Measurements from ENCODE around the gene ST3GAL3. TPM values are rescaled to one million over a fixed set of nuclear protein-coding genes. Genes with fewer than 3 reads are reported as not detected.

Gene ST3GAL3
- total and polyA plus RNA-seq, 7 donors = 22.2 to 53.2 (median 44.5) TPM

DNA sequence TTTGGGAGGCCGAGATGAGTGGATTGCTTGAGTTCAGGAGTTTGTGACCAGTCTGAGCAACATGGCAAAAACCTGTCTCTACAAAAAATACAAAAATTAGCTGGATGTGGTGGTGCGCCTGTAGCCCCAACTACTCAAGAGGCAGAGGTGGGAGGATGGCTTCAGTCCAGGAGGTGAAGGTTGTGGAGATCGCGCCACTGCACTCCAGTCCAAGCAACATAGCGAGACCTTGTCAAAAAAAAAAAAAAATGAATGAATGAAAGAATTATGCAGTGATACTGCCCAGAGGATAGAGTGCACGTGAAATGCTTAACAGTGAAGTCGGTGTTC, 262.0 kb downstream of the ST3GAL3 start:
- WGBS, 3 donors = 52 to 59% (median 54%) methylated on average over 7 of the region's 7 CpGs
- H3K36me3 ChIP-seq (ENCODE audit: insufficient read depth in 1 of 2, low read depth in 1 of 2) = peaks cover 2 to 53% of the 10 kb centered on the region in 2 donors
- no peaks in the 10 kb centered on the region for H3K9me3 ChIP-seq
- H3K27ac ChIP-seq = no peak overlapping the region
- no peaks in the 10 kb centered on the region for H3K27me3 ChIP-seq (ENCODE audit: insufficient read depth in 3 of 3, low read length in 2 of 3)
- no peak for TF ChIP-seq CTCF (IDR thresholded peaks at IDR 0.05)
- peak overlapping the region; percentile 99 for H3K4me3 ChIP-seq
- no peak for DNase-seq
- intact Hi-C loops (cut with DNase I) = no loop called here
- H3K4me1 ChIP-seq = peaks cover 27% of the 10 kb centered on the region
- no peak for ATAC-seq

DNA sequence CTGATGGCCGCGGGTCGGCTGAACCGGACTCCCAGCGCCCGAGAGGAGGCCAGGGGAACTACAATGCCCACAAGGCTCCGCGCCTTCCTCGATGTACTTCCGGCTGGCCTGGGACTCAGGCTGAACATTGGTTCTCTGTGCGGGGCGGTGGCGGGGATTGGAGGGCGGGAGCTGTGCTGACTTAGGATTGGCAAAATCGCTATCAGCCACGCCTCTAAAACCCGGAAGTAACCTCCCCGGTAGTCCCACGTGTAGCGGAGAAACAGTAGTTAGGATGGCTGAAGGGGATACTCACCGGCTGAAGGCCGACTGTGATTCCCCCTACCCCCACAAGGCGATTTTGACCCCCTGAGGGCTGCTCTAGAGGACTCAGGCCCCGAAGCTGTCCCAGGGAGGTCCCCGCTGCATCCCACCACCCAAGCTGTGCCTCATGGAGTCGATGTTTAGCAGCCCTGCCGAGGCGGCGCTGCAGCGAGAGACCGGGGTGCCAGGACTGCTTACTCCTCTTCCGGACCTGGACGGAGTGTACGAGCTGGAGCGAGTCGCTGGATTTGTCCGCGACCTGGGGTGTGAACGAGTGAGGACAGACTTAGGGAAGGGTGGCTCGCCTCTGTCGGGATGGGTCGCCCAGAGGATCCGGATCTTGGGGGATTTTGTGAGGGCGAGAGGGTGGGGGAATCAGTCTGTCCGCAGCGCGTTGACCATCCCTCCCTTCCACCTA, 262.6 kb downstream of the ST3GAL3 start, which contains the start of gene DPH2:
Gene DPH2 (plus strand): TSS at position 265 of the 721 bp plus-strand sequence. CDS start 166 bp downstream, at position 431.
- TF ChIP-seq CTCF (IDR thresholded peaks at IDR 0.05) = no peak
- WGBS, 3 donors = 0 to 1% (median 1%) methylated on average over 47 of the region's 47 CpGs
- peak; percentile 98 to 99 for DNase-seq
- Histone ChIP-seq H3K4me3 (peak within 1 kb of the TSS; percentile 99), H3K4me1 (peaks cover 27% of the 10 kb centered on the region), H3K27ac (peak within 1 kb of the TSS; percentile 97), H3K36me3 (ENCODE audit: insufficient read depth in 1 of 2, low read depth in 1 of 2) (peaks cover 2 to 47% of the 10 kb centered on the region in 2 donors), H3K27me3 (ENCODE audit: insufficient read depth in 3 of 3, low read length in 2 of 3) (no peaks in the 10 kb centered on the region), H3K9me3 (no peaks in the 10 kb centered on the region)
- peak; percentile 79 to 82 (median 80) for ATAC-seq
- intact Hi-C loops (cut with DNase I) = loop anchor here in 1 of 2 donors (2.0 kb wide), 1 partner anchor 19 kb away; no protein-coding TSS in a partner anchor

GRCh38 chr1:43970502-43970901, 263.2 kb downstream of the ST3GAL3 start:
- H3K27ac ChIP-seq = peak overlapping the region; percentile 97
- no peak for TF ChIP-seq CTCF (IDR thresholded peaks at IDR 0.05)
- H3K9me3 ChIP-seq = no peaks in the 10 kb centered on the region
- DNase-seq (no peak), ATAC-seq (no peak)
- H3K27me3 ChIP-seq (ENCODE audit: insufficient read depth in 3 of 3, low read length in 2 of 3) = no peaks in the 10 kb centered on the region
- WGBS, 3 donors = 38 to 53% (median 43%) methylated on average over 5 of the region's 5 CpGs
- H3K4me3 ChIP-seq = peak overlapping the region; percentile 99
- intact Hi-C loops (cut with DNase I) = loop anchor here in 1 of 2 donors (2.0 kb wide), 1 partner anchor 20 kb away; no protein-coding TSS in a partner anchor
- peaks cover 28% of the 10 kb centered on the region for H3K4me1 ChIP-seq
- peaks cover 2 to 41% of the 10 kb centered on the region in 2 donors for H3K36me3 ChIP-seq (ENCODE audit: insufficient read depth in 1 of 2, low read depth in 1 of 2)

GRCh38 chr1:43970911-43971310, 263.6 kb downstream of the ST3GAL3 start:
- H3K27ac ChIP-seq = peak overlapping the region; percentile 97

More at GRCh38 chr1:43970911-43971310, 263.6 kb downstream of the ST3GAL3 start:
- H3K27me3 ChIP-seq (ENCODE audit: insufficient read depth in 3 of 3, low read length in 2 of 3) = no peaks in the 10 kb centered on the region
- no peaks in the 10 kb centered on the region for H3K9me3 ChIP-seq
- H3K36me3 ChIP-seq (ENCODE audit: insufficient read depth in 1 of 2, low read depth in 1 of 2) = peaks cover 2 to 37% of the 10 kb centered on the region in 2 donors
- H3K4me3 ChIP-seq = peak overlapping the region; percentile 99
- ATAC-seq (no peak), DNase-seq (no peak)
- TF ChIP-seq CTCF (IDR thresholded peaks at IDR 0.05) = no peak
- 85 to 93% (median 89%) methylated on average over 9 of the region's 9 CpGs for WGBS, 3 donors
- H3K4me1 ChIP-seq = peaks cover 32% of the 10 kb centered on the region
- intact Hi-C loops (cut with DNase I) = loop anchor here in 1 of 2 donors (2.0 kb wide), 1 partner anchor 20 kb away; no protein-coding TSS in a partner anchor

All from psoas muscle (tissue), 8 donors.